Superior temporal gyrus (tissue), 1 donor: ENCODE measurements around the gene IL12RB2.
"Not testable (repeated sequence)": the region's sequence is repeated elsewhere in the genome, so short reads cannot be mapped to it uniquely, and the experiment has no call there.

Experiments used
- DNase-seq: peaks from one replicate; pipeline ENCODE4 v3.0.0-alpha.2; 2016; ENCODE audit errors: extremely low spot score

IL12RB2 gene

GRCh38 chr1:67399199-67399993 is 91.7 kb downstream of the IL12RB2 start:
- DNase-seq = no peak

GRCh38 chr1:67400029-67400786 is 92.5 kb downstream of the IL12RB2 start:
- DNase-seq = not testable (repeated sequence)

- no peak for DNase-seq
Observed at GRCh38 chr1:67401443-67401842, 93.8 kb downstream of the IL12RB2 start.

- DNase-seq = no peak
Observed at GRCh38 chr1:67404212-67404620, 96.5 kb downstream of the IL12RB2 start.

GRCh38 chr1:67405473-67406245 is 98.0 kb downstream of the IL12RB2 start:
- no peak for DNase-seq

GRCh38 chr1:67407498-67407897 is 99.8 kb downstream of the IL12RB2 start:
- DNase-seq = no peak

GRCh38 chr1:67408148-67408547 is 100.5 kb downstream of the IL12RB2 start:
- DNase-seq = no peak

GRCh38 chr1:67413101-67413500 is 105.4 kb downstream of the IL12RB2 start:
- not testable (repeated sequence) for DNase-seq

GRCh38 chr1:67414574-67414973 is 106.9 kb downstream of the IL12RB2 start:
- DNase-seq = no peak

GRCh38 chr1:67415041-67415440 is 107.4 kb downstream of the IL12RB2 start:
- DNase-seq = no peak

- DNase-seq = not testable (repeated sequence)
Observed at GRCh38 chr1:67417733-67418132, 110.1 kb downstream of the IL12RB2 start.

- no peak for DNase-seq
Observed at GRCh38 chr1:67418839-67419586, 111.3 kb downstream of the IL12RB2 start.

GRCh38 chr1:67420835-67421492 is 113.3 kb downstream of the IL12RB2 start:
- DNase-seq = no peak

- no peak for DNase-seq
Observed at GRCh38 chr1:67427465-67427864, 119.8 kb downstream of the IL12RB2 start.

GRCh38 chr1:67427947-67428346 is 120.3 kb downstream of the IL12RB2 start:
- DNase-seq = peak; percentile 29

GRCh38 chr1:67429011-67429527 is 121.4 kb downstream of the IL12RB2 start:
- peak; percentile 37 for DNase-seq

GRCh38 chr1:67429528-67430357 is 122.1 kb downstream of the IL12RB2 start:
- peak; percentile 29 for DNase-seq

- peak; percentile 97 for DNase-seq
Observed at GRCh38 chr1:67430358-67431155, 122.9 kb downstream of the IL12RB2 start, which contains the start of gene SERBP1. SERBP1 (minus strand) TSS chr1:67430402; CDS start chr1:67430300, 102 bp downstream.
